ENCODE measurements around the gene ERCC1.

Gene ERCC1

DNA sequence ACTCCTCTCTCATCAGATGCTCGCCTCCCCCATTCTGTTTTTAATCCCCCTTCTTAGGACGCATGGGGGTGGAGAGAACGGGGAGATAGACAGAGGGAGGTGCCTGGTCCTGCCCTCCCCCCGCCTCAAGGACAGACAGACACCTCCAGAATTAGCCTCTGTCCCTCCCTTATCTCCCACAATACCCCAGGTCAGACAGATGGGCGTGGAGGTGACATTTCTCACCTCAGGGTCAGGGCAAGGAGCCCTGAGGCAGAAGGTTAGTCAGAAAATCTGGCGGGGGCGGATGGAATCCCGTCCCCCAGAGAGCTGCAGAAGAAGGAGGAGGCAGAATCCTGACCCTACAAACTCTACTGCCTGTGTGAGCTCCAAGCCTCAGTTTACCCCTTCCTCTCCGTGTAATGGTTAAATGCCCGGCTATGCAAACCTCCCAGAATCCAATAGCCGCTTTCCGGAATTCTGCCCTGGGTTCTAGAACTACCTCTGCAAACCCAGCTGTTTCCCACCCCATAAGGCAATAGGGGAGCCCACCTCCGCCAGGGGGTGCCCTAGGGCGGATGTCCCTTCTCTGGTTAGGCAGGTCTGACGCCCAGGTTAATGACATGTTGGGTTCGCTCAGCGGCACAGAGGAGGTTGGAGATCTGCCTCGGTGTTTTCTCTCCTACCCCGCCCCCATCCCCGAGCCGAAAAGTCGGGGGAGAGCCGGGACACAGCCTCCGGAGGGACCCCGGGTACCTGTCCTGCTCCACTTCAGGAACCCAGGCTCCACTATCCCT, 19.7 kb downstream of the ERCC1 start:
- peak; percentile 64 for DNase-seq

DNA sequence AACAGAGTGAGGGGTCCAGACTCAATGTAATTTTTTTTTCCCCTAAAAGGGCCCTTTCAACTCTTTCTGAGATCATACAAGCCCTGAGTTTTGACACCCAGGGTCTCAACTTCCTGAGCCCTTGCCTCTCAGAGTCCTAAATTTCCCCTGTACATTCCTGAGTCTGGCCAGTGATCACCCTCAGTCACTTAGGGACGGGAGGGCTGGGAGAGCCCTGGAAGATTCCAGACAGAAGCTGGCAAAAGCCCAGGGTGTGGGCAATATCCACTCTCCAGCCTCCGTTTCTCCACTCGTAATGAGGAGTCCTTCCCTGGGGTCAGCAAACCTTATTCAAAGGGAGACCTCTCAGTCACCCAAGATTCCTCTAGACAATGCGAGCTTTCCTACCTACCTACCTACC, 20.4 kb downstream of the ERCC1 start:
- no peak for DNase-seq

DNA sequence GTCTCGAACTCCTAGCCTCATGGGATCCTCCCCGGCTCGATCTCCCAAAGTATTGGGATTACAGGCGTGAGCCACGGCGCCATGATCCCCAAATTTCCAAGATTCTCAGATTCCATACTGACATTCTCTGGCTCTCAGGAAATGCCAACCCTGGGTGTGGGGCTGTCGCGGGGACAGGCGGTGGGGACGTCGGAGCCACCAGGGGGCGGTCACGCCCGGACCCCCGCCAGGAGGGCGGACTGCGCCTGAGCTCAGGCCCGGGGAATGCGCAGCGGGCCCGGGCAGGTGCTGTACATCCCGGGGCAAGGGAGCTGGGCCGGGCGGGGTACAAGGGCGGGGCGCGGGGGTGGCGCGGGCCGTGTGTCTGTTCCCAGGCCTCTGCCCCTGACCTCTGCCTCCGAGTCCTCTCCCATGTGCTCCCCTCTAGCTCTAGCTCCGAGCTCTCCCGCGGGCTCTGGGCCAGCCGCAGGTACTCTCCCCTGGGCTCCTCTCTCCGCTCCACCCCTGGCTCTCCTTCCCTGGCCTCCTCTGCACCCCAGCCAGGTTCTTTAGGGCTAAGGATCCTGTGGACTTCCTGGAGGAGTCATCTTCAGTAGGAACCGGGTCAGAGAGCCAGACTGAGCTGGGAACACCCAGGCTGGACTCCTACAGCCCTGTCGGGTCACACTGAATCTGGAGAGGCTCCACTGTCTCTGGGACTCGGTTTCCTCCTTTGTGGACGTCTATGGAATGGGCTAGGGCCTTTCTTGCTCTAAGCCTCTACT, 21.2 kb downstream of the ERCC1 start:
- DNase-seq = peak; percentile 15

DNA sequence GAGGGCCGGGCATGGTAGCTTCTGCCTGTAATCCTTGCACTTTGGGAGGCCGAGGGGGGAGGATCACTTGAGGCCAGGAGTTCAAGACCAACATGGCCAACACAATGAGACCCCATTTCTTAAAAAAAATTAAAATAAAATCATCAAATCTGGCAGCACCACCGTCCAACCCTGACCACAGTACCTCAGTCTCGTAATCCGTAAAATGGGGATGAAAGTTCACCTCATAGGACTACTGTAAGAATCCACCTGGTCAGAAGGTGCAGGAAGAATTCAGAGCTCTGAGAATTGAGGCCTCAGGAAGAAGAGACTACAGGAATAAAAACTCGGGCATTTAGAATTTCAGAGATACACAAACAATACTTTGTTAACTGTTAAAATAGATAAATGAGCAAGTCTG, 21.9 kb downstream of the ERCC1 start:
- DNase-seq = no peak

DNA sequence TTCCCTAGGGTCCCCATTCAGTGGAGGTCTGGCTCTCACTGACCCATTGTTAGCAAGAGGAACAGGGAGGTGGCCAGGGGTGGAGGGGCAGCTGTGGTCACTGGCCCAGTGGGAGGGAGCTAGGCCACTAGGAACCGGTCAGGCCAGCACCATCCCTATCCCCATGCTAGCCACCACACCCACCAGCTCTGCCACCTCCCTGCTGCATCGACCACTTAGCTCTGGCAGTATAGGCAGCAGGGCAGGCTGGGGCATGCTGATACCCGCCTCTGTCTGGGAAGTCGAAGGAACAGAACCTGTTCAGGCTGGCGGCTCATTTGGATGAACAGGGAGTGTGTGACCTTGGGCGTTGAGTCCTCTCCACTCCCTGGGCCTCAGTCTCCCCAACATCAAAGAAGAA, 23.5 kb downstream of the ERCC1 start:
- no peak for DNase-seq

DNA sequence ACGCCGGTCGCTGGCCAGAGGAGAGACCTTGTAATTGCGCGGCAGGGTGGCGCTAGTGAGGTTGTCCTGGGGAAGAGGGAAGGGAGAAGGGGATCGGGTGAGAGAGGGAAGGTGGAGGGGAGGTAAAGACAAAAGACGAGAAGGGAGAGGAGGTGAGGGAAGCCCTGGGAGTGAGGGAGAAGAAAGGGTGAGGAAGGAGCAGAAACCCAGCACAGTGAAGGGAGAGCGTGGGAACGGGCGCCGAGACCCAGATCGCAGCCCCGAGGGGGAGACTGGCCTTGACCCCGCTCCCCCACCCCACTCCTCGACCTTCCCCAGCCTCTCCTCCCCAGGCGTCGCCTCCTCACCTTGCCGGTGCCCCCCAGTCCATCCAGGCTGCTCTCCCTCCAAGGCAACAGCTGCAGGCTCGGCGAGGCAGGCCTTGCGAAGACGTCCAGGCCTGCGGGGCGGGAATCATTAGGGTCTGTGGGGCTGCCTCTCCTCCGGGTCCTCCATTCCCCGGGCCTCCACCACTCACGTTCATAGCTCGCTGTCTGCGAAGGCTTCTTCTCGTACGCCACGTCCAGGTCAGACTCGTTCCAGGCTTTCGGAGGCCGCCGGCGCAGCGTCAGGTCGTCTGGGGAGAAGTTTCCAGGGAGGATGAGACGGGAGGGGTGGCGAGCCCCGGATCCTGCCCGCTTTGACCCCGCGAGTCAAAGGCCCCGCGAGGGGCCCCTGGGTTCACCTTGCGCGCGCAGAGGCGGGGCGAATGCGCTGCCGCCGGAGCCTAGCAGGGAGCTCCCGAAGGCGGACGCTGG, 27.7 kb downstream of the ERCC1 start:
- DNase-seq = no peak

DNA sequence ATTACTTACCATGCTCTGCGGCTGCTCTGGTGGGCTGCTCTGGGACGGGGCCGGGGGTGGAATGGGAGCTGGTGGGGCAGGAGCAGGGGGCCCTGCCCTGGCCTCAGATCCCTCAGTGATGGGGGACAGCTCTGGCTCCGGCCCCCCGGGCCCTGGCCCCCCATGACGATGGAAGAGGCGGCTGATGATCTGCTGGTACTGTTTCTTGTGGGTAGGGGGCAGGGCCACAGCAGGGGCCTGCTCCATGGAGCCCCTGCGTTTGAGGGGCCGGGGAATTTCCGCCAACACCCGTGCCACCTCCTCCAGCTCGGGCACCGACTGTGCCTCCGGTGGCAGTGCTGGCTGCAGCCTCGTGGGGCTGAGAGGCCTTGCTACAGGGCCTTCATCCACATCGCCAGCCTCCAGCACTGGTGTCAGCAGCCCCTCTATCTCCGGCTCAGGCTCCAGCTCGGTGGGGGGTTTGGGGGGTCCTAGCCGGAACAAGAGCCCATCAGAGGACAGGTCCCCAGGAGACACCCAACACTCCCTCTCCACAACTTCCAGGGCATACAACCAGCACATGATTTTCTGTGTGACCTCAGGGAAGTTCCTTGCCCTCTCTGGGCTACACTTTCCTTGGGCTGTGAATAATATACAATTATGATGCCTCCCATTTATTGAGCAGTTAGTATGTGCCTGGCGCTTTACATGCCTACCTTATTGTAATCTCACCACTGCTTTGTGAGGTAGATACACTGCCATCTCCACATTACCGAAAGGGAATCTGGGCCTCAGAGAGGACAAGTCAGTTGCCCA, 31.6 kb downstream of the ERCC1 start:
- no peak for DNase-seq

DNA sequence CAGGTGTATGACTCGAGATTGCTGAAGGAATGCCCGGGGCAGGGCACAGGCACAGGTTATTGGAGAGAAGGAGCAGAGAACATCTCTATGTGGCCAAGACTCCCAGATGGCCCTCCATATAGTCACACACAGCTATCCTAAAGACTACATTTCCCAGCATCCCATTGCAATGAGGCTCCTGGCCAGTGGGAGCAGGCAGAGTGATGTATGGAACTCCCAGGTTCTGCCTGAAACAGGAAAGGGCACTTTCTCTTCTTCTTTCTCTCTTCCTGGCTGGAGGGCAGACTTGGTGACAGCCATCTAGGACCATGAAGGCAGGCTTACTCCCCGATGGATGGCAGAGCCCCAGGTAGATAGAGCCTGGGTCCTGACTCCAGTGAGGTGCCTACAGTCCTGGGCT, 32.4 kb downstream of the ERCC1 start:
- DNase-seq = no peak

DNA sequence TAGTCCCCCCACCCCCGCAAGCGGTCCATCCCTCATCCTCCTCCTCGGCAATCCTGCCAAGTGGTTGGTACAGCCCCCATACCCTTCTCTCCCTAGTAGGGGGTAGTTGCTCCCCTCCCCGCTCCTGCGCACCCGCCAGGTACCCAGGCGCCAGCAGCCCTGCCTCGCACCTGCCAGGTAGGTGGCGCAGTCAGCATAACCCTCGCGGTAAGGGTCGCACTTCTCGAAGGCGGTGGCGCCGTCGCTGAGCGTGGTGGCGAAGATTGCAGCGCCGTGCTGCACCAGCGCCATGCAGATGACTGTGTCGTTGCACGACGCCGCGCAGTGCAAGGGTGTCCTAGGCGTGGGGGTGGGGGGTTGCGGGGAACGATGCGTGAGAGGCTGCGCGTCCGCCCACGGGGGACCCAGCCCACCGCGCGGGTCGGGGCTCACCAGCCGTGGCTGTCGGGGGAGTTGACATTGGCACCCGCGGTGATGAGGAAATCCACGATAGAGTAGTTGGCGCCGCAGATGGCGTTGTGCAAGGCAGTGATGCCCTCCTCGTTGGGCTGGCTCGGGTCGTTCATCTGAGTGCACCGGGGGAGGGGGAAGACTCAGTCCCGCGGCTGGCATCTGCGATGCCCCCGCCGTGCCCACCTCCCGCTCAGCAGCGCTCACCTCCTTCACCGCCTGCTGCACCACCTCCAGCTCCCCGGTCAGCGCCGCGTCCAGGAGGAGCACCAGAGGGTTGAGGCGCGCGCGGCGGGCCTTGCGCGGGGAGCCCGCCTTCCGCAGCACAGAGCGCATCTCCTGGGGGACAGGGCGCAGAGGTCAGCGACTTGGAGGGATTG, 38.1 kb downstream of the ERCC1 start:
- no peak for DNase-seq

DNA sequence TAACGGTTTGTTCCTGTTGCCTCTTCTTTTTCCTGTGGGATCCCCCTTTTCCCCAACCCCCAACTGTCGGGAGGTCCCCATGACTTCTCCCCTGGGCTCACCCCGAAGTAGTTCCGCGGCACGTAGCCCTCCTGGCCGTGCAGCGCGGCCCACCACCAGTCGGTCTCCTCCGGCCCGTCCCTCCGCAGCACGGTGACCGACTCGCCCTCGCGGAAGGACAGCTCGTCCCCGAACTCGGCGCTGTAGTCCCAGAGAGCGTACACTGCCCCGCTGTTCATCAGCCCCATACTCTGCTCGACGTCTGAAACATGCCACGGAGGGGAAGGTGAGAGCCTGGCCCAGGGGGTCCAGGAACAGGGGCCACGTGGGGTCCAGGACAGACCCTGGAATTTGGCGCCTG, 41.3 kb downstream of the ERCC1 start:
- DNase-seq = no peak

DNA sequence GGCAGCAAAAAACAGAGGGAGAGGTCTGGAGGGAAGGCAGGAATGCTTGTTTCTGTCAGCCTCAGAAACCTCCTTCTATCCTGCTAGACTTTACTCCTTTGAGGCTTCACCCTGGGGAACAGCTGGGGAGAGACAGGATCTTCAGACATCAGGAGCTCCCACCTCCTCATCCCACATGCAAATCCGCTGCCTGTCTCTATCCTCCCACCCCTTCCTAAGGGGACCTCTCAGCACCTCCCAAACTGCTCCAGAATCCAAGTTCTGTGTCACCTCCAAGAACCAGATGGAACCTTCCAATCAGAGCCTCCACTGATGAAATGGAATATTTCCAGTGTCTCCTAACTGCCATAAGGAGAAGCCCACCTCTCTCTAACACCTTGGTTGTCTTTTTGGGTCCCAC, 43.6 kb downstream of the ERCC1 start:
- DNase-seq = no peak

DNA sequence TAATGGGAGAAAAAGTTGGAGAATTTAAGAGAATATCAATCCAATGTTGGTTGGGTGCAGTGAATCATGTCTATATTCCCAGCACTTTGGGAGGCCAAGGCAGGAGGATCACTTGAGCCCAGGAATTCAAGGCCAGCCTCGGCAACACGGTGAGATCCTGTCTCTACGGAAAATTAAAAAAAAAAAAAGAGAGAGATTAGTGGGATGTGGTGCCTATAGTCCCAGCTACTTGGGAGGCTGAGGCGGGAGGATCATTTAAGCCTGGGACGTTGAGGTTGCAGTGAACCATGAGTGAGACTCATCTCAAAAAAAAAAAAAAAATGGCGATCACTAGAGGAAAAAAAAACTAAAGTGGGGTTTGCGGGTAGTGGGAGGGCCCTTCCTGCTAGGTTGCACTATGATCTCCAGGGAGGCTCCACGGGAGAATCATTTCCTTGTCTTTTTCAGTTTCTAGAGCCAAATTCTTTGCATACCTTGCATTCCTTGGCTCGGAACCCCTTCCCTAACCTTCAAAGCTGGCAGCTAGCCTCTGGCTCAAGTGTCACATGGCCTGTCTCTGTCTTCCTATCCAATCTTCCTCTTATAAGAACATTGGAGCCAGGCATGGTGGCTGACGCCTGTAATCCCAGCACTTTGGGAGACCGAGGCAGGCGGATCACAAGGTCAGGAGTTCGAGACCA, 47.5 kb downstream of the ERCC1 start:
- DNase-seq = no peak

DNA sequence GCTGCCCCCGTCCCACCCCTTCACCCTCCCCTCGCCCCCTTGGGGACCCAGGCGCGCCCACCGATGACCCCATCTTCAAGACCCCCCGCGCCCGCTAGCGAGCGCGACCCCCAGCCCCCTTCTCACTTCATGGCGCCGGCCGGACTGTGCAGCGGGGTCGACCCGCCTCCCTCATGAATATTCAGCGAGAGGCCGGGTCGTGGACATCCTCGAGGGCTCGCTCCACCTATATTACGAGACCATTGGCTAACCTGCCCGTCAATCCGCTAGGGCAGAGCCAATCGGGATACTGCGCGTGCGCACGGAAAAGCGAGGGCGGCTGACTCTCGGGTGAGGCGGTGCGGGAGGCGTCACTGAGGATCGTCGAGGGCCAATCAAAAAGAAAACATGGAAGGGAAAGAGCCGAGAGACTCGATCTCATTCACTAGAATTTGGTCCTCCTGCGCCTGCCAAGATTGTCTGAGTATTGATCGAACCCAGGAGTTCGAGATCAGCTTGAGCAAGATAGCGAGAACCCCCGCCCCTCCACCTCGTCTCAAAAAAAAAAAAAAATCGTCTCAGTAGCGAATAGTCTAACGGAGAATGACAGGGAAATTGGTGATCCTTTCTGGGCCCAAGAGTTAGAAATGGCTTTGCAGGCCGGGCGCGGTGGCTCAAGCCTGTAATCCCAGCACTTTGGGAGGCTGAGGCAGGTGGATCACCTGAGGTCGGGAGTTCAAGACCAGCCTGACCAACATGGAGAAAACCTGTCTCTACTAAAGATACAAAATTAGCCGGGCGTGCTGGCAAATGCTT, 53.1 kb downstream of the ERCC1 start, which contains the start of gene ERCC2:
ERCC2 (minus strand) TSS at position 164 of the 795 bp plus-strand sequence; CDS start at position 131, 33 bp downstream.
- DNase-seq = peak; percentile 100

DNA sequence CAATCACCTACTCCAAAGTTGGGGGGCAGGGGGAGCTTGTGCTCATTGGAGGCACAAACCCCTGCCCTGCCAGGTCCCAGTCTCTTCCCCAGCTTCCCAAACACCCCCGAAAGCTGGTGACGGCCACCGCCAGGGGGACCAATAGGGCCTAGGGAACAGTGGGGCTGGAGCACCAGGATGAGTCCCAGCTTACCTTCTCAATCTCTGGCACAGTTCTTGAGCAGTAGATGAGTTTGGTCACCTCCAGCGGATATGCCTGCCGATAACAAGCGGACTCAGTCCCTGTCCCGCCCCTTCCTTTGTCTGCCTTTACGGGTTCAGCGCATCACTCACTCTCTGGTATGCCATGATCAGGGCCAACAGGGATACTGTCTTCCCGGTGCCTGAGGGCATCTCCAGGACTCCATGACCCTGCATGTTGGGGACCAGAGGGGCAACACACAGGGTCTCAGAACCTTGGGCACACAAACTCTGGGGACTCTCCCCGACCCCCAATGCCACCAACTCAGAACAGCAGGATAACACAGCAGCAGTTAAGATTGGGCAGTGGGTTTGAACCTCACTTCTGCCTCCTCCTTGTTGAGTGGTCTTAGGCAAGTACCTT, 54.9 kb downstream of the ERCC1 start:
- DNase-seq = no peak

DNA sequence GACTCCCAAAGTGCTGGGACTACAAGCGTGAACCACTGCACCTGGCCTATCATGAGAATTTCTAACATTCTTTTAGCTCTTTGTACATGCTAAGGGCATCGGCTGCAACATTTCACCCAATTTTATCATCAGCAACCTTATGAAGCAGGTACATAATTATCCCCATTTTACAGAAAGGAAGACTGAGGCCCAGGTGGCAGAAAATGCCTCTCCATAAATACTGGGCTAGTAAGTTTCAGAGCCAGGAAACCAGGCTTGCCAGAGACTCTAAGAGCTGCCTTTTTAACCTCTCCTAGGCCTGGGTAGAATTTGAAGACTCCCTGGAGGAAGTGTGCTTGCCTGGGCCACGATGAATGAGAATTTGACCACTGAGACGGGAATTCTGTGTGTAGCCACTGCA, 55.6 kb downstream of the ERCC1 start:
- no peak for DNase-seq

DNA sequence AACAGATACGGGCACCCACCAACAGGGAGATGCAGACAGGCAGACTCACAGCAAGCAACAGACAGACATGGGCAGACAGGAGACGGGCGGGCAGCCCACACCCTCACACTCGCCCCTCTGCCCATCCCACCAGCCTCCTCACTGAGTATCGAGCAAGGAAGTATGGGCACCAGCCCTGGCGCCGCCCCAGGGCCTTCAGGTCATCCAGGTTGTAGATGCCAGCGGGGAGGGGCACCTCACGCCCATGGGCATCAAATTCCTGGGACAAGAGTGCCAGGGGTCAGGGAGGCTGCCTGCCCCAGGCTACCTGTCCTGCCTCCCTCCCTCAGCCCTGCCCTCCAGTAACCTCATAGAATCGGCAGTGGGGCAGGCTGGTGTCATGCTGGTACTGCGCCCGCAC, 59.0 kb downstream of the ERCC1 start:
- no peak for DNase-seq

DNA sequence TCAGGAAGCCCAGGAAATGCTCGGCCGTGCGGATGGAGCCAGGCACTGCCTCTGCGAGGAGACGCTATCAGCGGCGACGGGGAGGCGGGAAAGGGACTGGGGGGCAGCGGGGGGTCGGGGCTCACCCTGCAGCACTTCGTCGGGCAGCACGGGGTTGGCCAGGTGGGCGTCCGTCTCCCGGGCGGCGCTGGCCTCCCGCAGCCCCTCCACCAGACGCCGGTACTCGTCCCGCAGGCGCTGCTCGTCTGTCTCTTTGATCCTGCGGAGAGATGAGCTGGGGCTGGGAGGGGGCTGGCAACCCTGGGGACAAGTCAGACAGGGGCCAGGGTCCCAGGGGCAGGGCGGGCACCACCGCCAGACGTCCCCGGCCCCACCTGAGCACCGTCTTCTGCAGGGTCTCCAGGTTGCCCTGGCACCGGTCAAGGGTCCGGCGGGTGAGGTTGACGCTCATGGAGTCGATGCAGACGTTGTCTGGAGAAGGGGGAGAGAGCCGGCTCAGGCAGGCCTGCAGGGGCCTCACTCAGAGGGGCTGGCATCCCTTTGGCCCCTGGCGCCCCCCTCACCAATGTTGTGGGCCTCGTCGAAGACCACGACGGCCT, 59.8 kb downstream of the ERCC1 start:
- no peak for DNase-seq

DNA sequence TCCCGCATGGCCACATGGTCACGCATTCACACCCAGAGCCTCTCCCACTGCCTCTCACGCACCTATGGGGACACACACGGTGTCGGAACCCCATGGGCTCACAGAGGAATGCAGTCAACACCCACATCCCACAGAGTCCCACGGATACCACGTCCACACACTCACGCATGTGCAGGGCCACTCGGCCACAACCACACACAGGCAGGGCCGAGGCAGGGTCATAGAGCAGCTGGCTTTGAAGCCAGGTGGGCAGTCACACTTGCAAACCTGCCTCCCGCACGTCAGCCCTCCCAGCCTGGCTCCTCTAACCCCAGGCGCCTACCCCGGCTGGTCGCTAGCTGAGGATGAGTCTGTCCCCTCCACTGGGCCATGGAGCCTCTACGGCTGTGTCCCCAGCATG, 61.4 kb downstream of the ERCC1 start:
- no peak for DNase-seq

DNA sequence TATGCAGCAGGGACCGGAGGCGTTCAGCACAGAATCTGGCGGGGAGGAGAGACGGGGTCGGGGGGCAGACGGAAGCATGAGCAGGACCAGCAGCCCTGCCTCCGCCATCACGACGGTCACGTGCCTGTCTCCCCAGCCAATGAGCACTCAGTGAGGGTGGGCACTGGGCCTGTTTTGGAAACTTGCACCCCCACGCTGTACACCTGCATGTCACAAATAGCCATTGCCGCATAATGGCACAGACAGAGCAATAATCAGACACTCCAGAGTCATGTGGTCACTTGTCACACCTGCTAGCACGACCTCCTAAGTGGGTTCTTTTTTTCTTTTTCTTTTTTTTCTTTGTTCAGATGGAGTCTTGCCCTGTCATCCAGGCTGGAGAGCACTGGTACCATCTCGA, 62.1 kb downstream of the ERCC1 start:
- no peak for DNase-seq

Measured in CD4-positive, alpha-beta T cell treated with Interleukin-17A for 1 hour (primary cell).